ENCODE results near the gene OST4.

GRCh38 chr2:27085673-27086089 is 14.2 kb upstream of the OST4 start:
- no peak for TF ChIP-seq POLR2A (IDR thresholded peaks at IDR 0.05)
- peak in 3 of 5 experiments; percentile 40 to 50 (median 42) for TF ChIP-seq CTCF (IDR thresholded peaks at IDR 0.05)
- TF ChIP-seq EP300 (IDR thresholded peaks at IDR 0.05) = peak in 1 of 2 donors; percentile 82

Data from tibial nerve (tissue), 4 donors.